Hepatocyte (in vitro differentiated cells): ENCODE measurements around the gene CELA2A. TPM values are rescaled to one million over a fixed set of nuclear protein-coding genes. Genes with fewer than 3 reads are reported as not detected.
"Not testable (repeated sequence)": the region's sequence is repeated elsewhere in the genome, so short reads cannot be mapped to it uniquely, and the experiment has no call there.

Experiments used
- DNase-seq: peaks from one replicate; pipeline ENCODE4 v3.0.0-alpha.2; 2016; ENCODE audit warnings: low spot score
- H2AFZ ChIP-seq: fragments of 200-600 bp; sonication (generic); 2 replicates; pipeline ENCODE4 v1.6.0; 2016; ENCODE audit warnings: antibody characterized with exemption, mild to moderate bottlenecking
- H3K27ac ChIP-seq: fragments of 200-600 bp; sonication (generic); 2 replicates; pipeline ENCODE4 v1.5.1; 2016; ENCODE audit warnings: mild to moderate bottlenecking
- H3K27me3 ChIP-seq: fragments of 200-600 bp; sonication (generic); 2 replicates; pipeline ENCODE4 v1.6.1; 2016
- H3K36me3 ChIP-seq: fragments of 200-600 bp; sonication (generic); replicated peaks from 2 replicates; pipeline ENCODE4 v1.5.1; 2016; ENCODE audit warnings: low read depth; ENCODE audit not compliant: insufficient read depth
- H3K4me1 ChIP-seq: fragments of 200-600 bp; sonication (generic); 2 replicates; pipeline ENCODE4 v1.5.1; 2016; ENCODE audit warnings: mild to moderate bottlenecking, moderate library complexity; ENCODE audit not compliant: insufficient read depth
- H3K4me2 ChIP-seq: fragments of 200-600 bp; sonication (generic); 2 replicates; pipeline ENCODE4 v1.6.0; 2016
- H3K4me3 ChIP-seq: fragments of 200-600 bp; sonication (generic); 2 replicates; pipeline ENCODE4 v1.5.1; 2016; ENCODE audit warnings: mild to moderate bottlenecking
- H3K79me2 ChIP-seq: fragments of 200-600 bp; sonication (generic); 2 replicates; pipeline ENCODE4 v1.6.0; 2017; ENCODE audit warnings: mild to moderate bottlenecking
- H3K9me2 ChIP-seq: fragments of 200-600 bp; sonication (generic); replicated peaks from 2 replicates; pipeline ENCODE4 v1.6.0; 2017; ENCODE audit warnings: mild to moderate bottlenecking; ENCODE audit not compliant: insufficient read depth
- H3K9me3 ChIP-seq: fragments of 200-600 bp; sonication (generic); 2 replicates; pipeline ENCODE4 v1.5.1; 2016; ENCODE audit warnings: low read depth, mild to moderate bottlenecking
- H4K20me1 ChIP-seq: fragments of 200-600 bp; sonication (generic); 2 replicates; pipeline ENCODE4 v1.6.0; 2016; ENCODE audit warnings: mild to moderate bottlenecking; ENCODE audit not compliant: insufficient read depth, poor library complexity, severe bottlenecking
- EZH2 ChIP-seq: fragments of 200-600 bp; sonication (generic); IDR thresholded peaks from 2 replicates; pipeline ENCODE4 v1.6.1; 2016; ENCODE audit warnings: antibody characterized with exemption, mild to moderate bottlenecking, borderline replicate concordance
- EZH2phosphoT487 ChIP-seq: fragments of 200-600 bp; sonication (generic); IDR thresholded peaks from one replicate; pipeline ENCODE4 v1.6.1; 2018; ENCODE audit warnings: antibody characterized with exemption, mild to moderate bottlenecking, low read depth, moderate library complexity; ENCODE audit not compliant: unreplicated experiment, severe bottlenecking
- WGBS: methylation state at CpG from one replicate; pipeline ENCODE4 v1.1.6; 2016; ENCODE audit warnings: low lambda C conversion rate; ENCODE audit errors: missing lambda C conversion rate; 5-methylcytosine and 5-hydroxymethylcytosine counted together
- polyA plus RNA-seq: library from polyadenylated mRNA; unstranded; fragments of >200 nt; fragmentation: Nextera tagmentation; extraction: Ambion mirVana; gene quantifications from 2 replicates; pipeline ENCODE4 v1.2.1, GENCODE V29; 2016
- total RNA-seq: library from RNA; depleted of rRNA; stranded (reverse); fragments of >200 nt; gene quantifications from 2 replicates; pipeline ENCODE4 v1.2.3, GENCODE V29; 2014
- TF ChIP-seq, protein P1 (sequence below): fragments of 200-600 bp; sonication (generic); IDR thresholded peaks from 2 replicates; pipeline ENCODE4 v1.5.1; 2016; ENCODE audit warnings: antibody characterized with exemption, mild to moderate bottlenecking; ENCODE audit not compliant: poor library complexity

Gene CELA2A
- total and polyA plus RNA-seq, 2 experiments from 2014 or later = 2.2 to 5.6 TPM

DNA sequence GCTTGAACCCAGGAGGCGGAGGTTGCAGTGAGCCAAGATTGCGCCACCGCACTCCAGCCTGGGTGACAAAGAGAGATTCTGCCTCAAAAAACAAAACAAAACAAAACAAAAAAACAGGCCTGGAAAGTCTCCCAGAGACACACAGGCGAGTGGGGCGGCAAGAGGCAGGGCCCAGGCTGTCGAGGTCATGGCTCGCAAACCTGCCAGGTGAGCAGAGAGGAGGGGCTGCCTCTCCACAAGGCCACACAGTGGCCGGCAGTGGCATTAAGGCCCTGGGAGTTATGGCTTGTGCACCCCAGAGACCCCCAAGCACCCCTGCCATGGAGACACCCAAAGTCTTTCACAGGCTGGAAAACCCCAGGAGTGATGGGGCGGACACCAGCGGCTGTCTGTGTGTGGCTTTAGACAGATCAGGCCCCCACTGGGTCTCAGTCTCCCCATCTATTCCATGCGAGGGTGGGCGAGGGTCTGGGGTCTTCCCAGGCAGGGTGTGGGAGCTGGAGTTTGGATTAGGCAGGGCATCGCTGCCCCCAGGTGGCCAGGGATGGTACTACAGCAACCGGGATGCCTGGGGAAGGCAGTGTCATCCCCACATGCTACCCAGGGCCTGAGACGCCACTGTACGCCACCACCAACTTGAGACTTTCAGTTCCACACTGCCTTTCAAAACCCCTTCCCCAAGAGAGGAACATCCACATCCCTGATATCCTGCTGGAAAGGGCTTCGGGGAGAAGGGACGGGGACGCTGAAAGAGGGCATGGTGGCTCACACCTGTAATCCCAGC lies 25.6 kb upstream of the CELA2A start:
- no peaks in the 10 kb centered on the region for H3K36me3 ChIP-seq
- H3K27ac ChIP-seq = no peak overlapping the region
- H3K9me2 ChIP-seq = no peaks in the 10 kb centered on the region
- H3K79me2 ChIP-seq = no peaks in the 10 kb centered on the region
- 65% methylated on average over 18 of the region's 19 CpGs for WGBS
- H3K4me1 ChIP-seq = peaks cover 17% of the 10 kb centered on the region
- H4K20me1 ChIP-seq = no peaks in the 10 kb centered on the region
- H3K4me3 ChIP-seq = no peak overlapping the region
- H2AFZ ChIP-seq = no peak overlapping the region
- H3K4me2 ChIP-seq = no peak overlapping the region
- H3K27me3 ChIP-seq = no peaks in the 10 kb centered on the region
- H3K9me3 ChIP-seq = no peaks in the 10 kb centered on the region
- TF ChIP-seq EZH2phosphoT487 = no peak
- TF ChIP-seq, protein P1, sequence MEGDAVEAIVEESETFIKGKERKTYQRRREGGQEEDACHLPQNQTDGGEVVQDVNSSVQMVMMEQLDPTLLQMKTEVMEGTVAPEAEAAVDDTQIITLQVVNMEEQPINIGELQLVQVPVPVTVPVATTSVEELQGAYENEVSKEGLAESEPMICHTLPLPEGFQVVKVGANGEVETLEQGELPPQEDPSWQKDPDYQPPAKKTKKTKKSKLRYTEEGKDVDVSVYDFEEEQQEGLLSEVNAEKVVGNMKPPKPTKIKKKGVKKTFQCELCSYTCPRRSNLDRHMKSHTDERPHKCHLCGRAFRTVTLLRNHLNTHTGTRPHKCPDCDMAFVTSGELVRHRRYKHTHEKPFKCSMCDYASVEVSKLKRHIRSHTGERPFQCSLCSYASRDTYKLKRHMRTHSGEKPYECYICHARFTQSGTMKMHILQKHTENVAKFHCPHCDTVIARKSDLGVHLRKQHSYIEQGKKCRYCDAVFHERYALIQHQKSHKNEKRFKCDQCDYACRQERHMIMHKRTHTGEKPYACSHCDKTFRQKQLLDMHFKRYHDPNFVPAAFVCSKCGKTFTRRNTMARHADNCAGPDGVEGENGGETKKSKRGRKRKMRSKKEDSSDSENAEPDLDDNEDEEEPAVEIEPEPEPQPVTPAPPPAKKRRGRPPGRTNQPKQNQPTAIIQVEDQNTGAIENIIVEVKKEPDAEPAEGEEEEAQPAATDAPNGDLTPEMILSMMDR = peak; percentile 90
- DNase-seq = peak; percentile 73

DNA sequence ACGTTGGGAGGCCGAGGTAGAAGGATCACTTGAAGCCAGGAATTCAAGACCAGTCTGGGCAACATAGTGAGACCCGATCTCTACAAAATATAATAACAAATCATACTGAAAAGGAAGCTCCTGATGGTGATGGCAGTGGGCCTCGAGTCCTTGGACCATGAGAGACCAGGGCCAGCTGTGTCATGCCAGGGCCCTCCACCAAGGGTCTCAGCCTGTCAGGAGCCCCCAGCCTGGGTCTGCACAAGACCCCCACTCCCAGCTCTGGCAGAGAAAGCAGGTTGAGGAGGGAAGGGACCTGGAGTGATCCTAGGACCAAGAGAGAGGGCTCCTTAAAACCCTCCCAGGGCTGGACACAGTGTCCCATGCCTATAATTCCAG lies 25.0 kb upstream of the CELA2A start:
- Histone ChIP-seq H3K27me3 (no peaks in the 10 kb centered on the region), H3K27ac (no peak overlapping the region), H3K4me1 (peaks cover 16% of the 10 kb centered on the region), H2AFZ (no peak overlapping the region), H4K20me1 (no peaks in the 10 kb centered on the region), H3K9me3 (no peaks in the 10 kb centered on the region), H3K79me2 (no peaks in the 10 kb centered on the region), H3K4me2 (no peak overlapping the region), H3K36me3 (no peaks in the 10 kb centered on the region), H3K4me3 (no peak overlapping the region), H3K9me2 (no peaks in the 10 kb centered on the region)
- no peak for DNase-seq
- 84% methylated on average over 4 of the region's 4 CpGs for WGBS
- TF ChIP-seq EZH2phosphoT487 (no peak), EZH2 (no peak)
- TF ChIP-seq, protein P1 = no peak

DNA sequence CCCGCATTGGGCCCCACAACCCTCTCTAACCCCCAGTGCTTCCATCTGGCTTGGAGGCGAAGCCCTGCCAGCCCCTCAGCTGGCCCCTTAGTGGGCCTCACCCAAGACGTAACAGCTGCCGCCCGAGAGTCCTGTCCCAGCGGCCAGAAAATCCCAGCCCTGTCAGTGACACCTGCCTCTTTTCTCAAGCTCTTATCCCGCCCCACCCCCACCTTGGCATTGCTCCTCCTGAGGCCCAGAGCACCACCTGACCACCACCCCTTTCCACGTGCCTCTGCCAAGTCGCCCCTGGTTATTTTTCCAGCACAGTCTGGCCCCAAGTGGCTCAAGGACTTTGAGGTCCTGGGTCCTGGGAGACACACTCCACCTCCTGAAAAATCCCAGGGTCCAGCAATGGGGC lies 24.2 kb upstream of the CELA2A start:
- no peak overlapping the region for H3K27ac ChIP-seq
- H3K4me2 ChIP-seq = no peak overlapping the region
- DNase-seq = peak; percentile 54
- 60% methylated on average over 5 of the region's 9 CpGs for whole genome bisulfite sequencing
- H3K36me3 ChIP-seq = no peaks in the 10 kb centered on the region
- no peak for TF ChIP-seq EZH2phosphoT487
- H2AFZ ChIP-seq = no peak overlapping the region
- no peaks in the 10 kb centered on the region for H3K27me3 ChIP-seq
- no peak overlapping the region for H3K4me3 ChIP-seq
- no peaks in the 10 kb centered on the region for H4K20me1 ChIP-seq
- H3K9me3 ChIP-seq = no peaks in the 10 kb centered on the region
- peaks cover 9% of the 10 kb centered on the region for H3K4me1 ChIP-seq
- H3K9me2 ChIP-seq = no peaks in the 10 kb centered on the region
- no peaks in the 10 kb centered on the region for H3K79me2 ChIP-seq

DNA sequence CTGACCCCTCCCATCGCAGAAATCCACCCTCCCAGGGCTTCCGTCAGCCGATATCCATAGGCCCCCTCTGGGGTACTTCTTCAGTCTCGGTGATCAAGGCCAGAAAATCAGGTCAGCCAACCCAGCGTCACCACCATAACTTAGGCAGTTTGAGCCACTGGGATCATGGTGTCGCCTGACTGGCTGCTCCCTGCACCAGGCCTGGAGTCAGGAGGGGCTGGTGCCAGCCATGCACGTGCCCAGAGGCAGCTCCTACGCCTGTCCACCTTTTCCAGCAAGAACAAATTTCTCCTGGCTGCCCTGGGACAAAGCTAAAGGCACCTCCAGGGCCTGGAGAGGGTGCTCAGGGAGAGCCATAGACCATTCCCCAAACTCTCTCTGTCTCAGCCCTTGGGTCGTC lies 23.1 kb upstream of the CELA2A start:
- Histone ChIP-seq H3K36me3 (no peaks in the 10 kb centered on the region), H3K27me3 (no peaks in the 10 kb centered on the region), H4K20me1 (no peaks in the 10 kb centered on the region), H2AFZ (no peak overlapping the region), H3K4me1 (peaks cover 8% of the 10 kb centered on the region), H3K4me3 (no peak overlapping the region), H3K79me2 (no peaks in the 10 kb centered on the region), H3K4me2 (no peak overlapping the region), H3K27ac (no peak overlapping the region), H3K9me2 (no peaks in the 10 kb centered on the region), H3K9me3 (no peaks in the 10 kb centered on the region)
- DNase-seq = no peak
- TF ChIP-seq EZH2 (no peak), EZH2phosphoT487 (no peak)
- TF ChIP-seq, protein P1 = no peak
- 89% methylated on average over 9 of the region's 9 CpGs for WGBS

DNA sequence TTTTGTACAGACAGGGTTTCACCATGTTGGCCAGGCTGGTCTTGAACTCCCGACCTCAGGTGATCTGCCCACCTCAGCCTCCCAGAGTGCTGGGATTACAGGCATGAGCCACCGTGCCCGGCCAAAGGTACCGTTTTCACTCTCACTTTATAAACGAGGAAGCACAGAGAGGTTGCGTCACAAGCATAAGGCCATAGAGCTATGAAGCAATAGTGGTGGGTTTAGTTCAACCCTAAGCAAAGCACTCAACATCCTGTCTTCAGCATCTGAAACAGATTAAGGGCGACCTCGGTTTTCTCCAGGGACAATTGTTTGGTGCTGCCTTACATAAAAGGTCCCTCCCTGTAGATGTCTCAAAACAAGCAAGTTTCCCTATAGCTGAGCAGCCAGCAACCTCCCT lies 21.8 kb upstream of the CELA2A start:
- H3K4me1 ChIP-seq, H3K79me2 ChIP-seq, H3K4me2 ChIP-seq, H3K9me2 ChIP-seq, H4K20me1 ChIP-seq, H3K27me3 ChIP-seq, DNase-seq, H3K27ac ChIP-seq, H3K36me3 ChIP-seq, H2AFZ ChIP-seq, H3K9me3 ChIP-seq, H3K4me3 ChIP-seq: not testable (repeated sequence)
- WGBS = 59% methylated on average over 8 of the region's 8 CpGs
